IMR-90 (cell line): ENCODE data around the gene ECM2. TPM values are rescaled to one million over a fixed set of nuclear protein-coding genes. Genes with fewer than 3 reads are reported as not detected.

Experiments used
- ATAC-seq: fragments of 200-7000 bp; cut with Tn5 transposase; 2 replicates; pipeline ENCODE4 v1.9.1; 2020; ENCODE audit warnings: low read depth, mild to moderate bottlenecking, moderate library complexity
- BruUV-seq: library from RNA; stranded (reverse); fragments of 400-500 nt; replicated peaks from 2 replicates; lab custom pipeline; 2021; lab: Mats Ljungman, UMichigan
- CTCF ChIA-PET: fragments of 300-600 bp; formaldehyde crosslinking; extraction: SDS; loops from one replicate; lab custom pipeline; 2021; ENCODE audit warnings: antibody characterized with exemption; lab: Yijun Ruan, JAX
- POLR2A ChIA-PET: fragments of 300-600 bp; sonication (Branson Sonifier 250); formaldehyde crosslinking; loops from one replicate; lab custom pipeline; 2022; ENCODE audit warnings: antibody characterized with exemption; ENCODE audit not compliant: unreplicated experiment; lab: Charles Lee
- DNase-seq: peaks from one replicate; pipeline ENCODE4 v3.0.0; 2013
- H2AFZ ChIP-seq: replicated peaks from 2 replicates; pipeline ENCODE3; 2013; ENCODE audit warnings: low read length, mild to moderate bottlenecking; ENCODE audit not compliant: poor library complexity
- H2AK5ac ChIP-seq: 2 replicates; pipeline ENCODE4 v1.6.1; 2013; ENCODE audit warnings: low read depth, low read length, inconsistent platforms
- H2AK9ac ChIP-seq: replicated peaks from 2 replicates; pipeline ENCODE3; 2013; ENCODE audit warnings: mild to moderate bottlenecking, low read depth, low read length, moderate library complexity; ENCODE audit not compliant: poor library complexity
- H2BK120ac ChIP-seq: 2 replicates; pipeline ENCODE4 v1.6.1; 2013; ENCODE audit warnings: low read depth, low read length, inconsistent platforms
- H2BK15ac ChIP-seq: 3 replicates; pipeline ENCODE4 v1.6.1; 2013; ENCODE audit warnings: low read depth, low read length, inconsistent platforms
- H2BK20ac ChIP-seq: 2 replicates; pipeline ENCODE4 v1.6.1; 2013; ENCODE audit warnings: low read depth, mild to moderate bottlenecking, inconsistent platforms, low read length, moderate library complexity
- H2BK5ac ChIP-seq: 2 replicates; pipeline ENCODE4 v1.6.1; 2013; ENCODE audit warnings: mild to moderate bottlenecking, low read depth, low read length, inconsistent platforms; ENCODE audit not compliant: poor library complexity, severe bottlenecking
- H3K14ac ChIP-seq: replicated peaks from 2 replicates; pipeline ENCODE4 v1.6.1; 2013; ENCODE audit warnings: low read depth, low read length, inconsistent platforms
- H3K18ac ChIP-seq: 2 replicates; pipeline ENCODE4 v1.6.1; 2013; ENCODE audit warnings: low read depth, low read length, control low read depth
- H3K23ac ChIP-seq: 2 replicates; pipeline ENCODE4 v1.6.1; 2013; ENCODE audit warnings: low read depth, low read length, inconsistent platforms
- H3K27ac ChIP-seq: 2 replicates; pipeline ENCODE4 v1.5.1; 2013; ENCODE audit warnings: mild to moderate bottlenecking, control low read depth, low read length; ENCODE audit not compliant: insufficient read depth
- H3K27me3 ChIP-seq: 2 replicates; pipeline ENCODE4 v1.6.1; 2013; ENCODE audit warnings: low read length; ENCODE audit not compliant: control insufficient read depth, insufficient read depth
- H3K36me3 ChIP-seq: 2 replicates; pipeline ENCODE4 v1.6.1; 2013; ENCODE audit warnings: low read length, mixed read lengths; ENCODE audit not compliant: control insufficient read depth, insufficient read depth
- H3K4ac ChIP-seq: 2 replicates; pipeline ENCODE4 v1.6.1; 2013; ENCODE audit warnings: low read depth, low read length, inconsistent platforms
- H3K4me1 ChIP-seq: 2 replicates; pipeline ENCODE4 v1.6.1; 2013; ENCODE audit warnings: low read length, mixed read lengths; ENCODE audit not compliant: control insufficient read depth, insufficient read depth
- H3K4me2 ChIP-seq: 2 replicates; pipeline ENCODE4 v1.6.1; 2013; ENCODE audit warnings: low read depth, mild to moderate bottlenecking, control low read depth, low read length, moderate library complexity
- H3K4me3 ChIP-seq: 2 replicates; pipeline ENCODE4 v1.5.1; 2013; ENCODE audit warnings: low read depth, mild to moderate bottlenecking, control low read depth, low read length, moderate library complexity; ENCODE audit not compliant: insufficient read depth
- H3K56ac ChIP-seq: 2 replicates; pipeline ENCODE4 v1.6.1; 2013; ENCODE audit warnings: low read length, inconsistent platforms; ENCODE audit not compliant: insufficient read depth; ENCODE audit errors: extremely low read depth
- H3K79me1 ChIP-seq, 2 experiments: 2 replicates each; pipeline ENCODE4 v1.6.1; 2013; ENCODE audit warnings: low read length in 2 of 2, inconsistent platforms in 1 of 2, low read depth in 1 of 2
- H3K9ac ChIP-seq: 2 replicates; pipeline ENCODE4 v1.6.1; 2013; ENCODE audit warnings: low read depth, low read length, control low read depth
- H3K9me1 ChIP-seq: 2 replicates; pipeline ENCODE4 v1.6.1; 2013; ENCODE audit warnings: low read length, inconsistent platforms; ENCODE audit not compliant: insufficient read depth
- H3K9me3 ChIP-seq: 2 replicates; pipeline ENCODE4 v1.6.1; 2013; ENCODE audit warnings: low read length; ENCODE audit not compliant: control insufficient read depth, insufficient read depth
- H4K20me1 ChIP-seq: 2 replicates; pipeline ENCODE4 v1.6.1; 2013; ENCODE audit warnings: low read length, inconsistent platforms; ENCODE audit not compliant: insufficient read depth
- H4K5ac ChIP-seq: 2 replicates; pipeline ENCODE4 v1.6.1; 2013; ENCODE audit warnings: mild to moderate bottlenecking, low read depth, low read length, control low read depth
- H4K8ac ChIP-seq, 2 experiments: 2 replicates each; pipeline ENCODE4 v1.6.1; 2013; ENCODE audit warnings: low read depth in 2 of 2, low read length in 2 of 2, control low read depth in 1 of 2, inconsistent platforms in 1 of 2
- H4K91ac ChIP-seq: 2 replicates; pipeline ENCODE4 v1.6.1; 2013; ENCODE audit warnings: low read depth, low read length, inconsistent platforms; ENCODE audit not compliant: insufficient read depth
- ELK1 ChIP-seq: fragments of 150-350 bp; IDR thresholded peaks from 2 replicates; pipeline ENCODE4 v1.6.1; 2016; ENCODE audit warnings: low read depth, mild to moderate bottlenecking, low read length, moderate library complexity, borderline replicate concordance
- FOS ChIP-seq: fragments of 150-350 bp; IDR thresholded peaks from 2 replicates; pipeline ENCODE4 v1.6.1; 2016; ENCODE audit warnings: low read depth, low read length
- MXI1 ChIP-seq: IDR thresholded peaks from 2 replicates; pipeline ENCODE4 v1.6.1; 2012; ENCODE audit warnings: low read depth, mild to moderate bottlenecking, low read length, moderate library complexity, borderline replicate concordance
- SMC3 ChIP-seq: fragments of 150-350 bp; IDR thresholded peaks from 2 replicates; pipeline ENCODE4 v1.6.1; 2016; ENCODE audit warnings: low read depth, mild to moderate bottlenecking, antibody characterized with exemption, low read length, moderate library complexity
- dilution Hi-C: fragments of 300-500 bp; cut with HindIII; formaldehyde crosslinking; loops from one replicate; pipeline ENCODE4 v1.14.3; 2018; ENCODE audit warnings: low sequenced_read_pairs; ENCODE audit not compliant: unreplicated experiment
- in situ Hi-C: fragments of 300-500 bp; cut with MboI; formaldehyde crosslinking; loops from 3 replicates; pipeline ENCODE4 v1.14.3; 2019; ENCODE audit warnings: low sequenced_read_pairs, inconsistent platforms, mixed read lengths
- intact Hi-C: fragments of 100-400 bp; cut with micrococcal nuclease; formaldehyde crosslinking; loops from 2 replicates; pipeline ENCODE4 v1.10.0; 2022
- polyA plus RNA-seq, 3 experiments: library from polyadenylated mRNA; depleted of rRNA; stranded (reverse); fragments of >200 nt; gene quantifications; 2 replicates each; pipeline ENCODE4 v1.2.3, GENCODE V29; 2012; ENCODE audit warnings: low replicate concordance in 1 of 3
- total RNA-seq: library from RNA; depleted of rRNA; stranded (reverse); fragments of >200 nt; gene quantifications from 2 replicates; pipeline ENCODE4 v1.2.3, GENCODE V29; 2012

ECM2 gene
- total and polyA plus RNA-seq, 2 of the 4 experiments (the other 2 are of a cell fraction) = 0.26 to 0.36 TPM

GRCh38 chr9:92510747-92511146, 25.0 kb downstream of the ECM2 start:
- H2BK20ac ChIP-seq = no peak overlapping the region
- H3K56ac ChIP-seq = no peak overlapping the region
- H3K9me3 ChIP-seq = no peaks in the 10 kb centered on the region
- DNase-seq (no peak), ATAC-seq (no peak)
- no peak overlapping the region for H2AK9ac ChIP-seq
- dilution Hi-C loops (no loop called here), in situ Hi-C loops (no loop called here), intact Hi-C loops (loop anchor here (10.0 kb wide), 1 partner anchor 1524 kb away; no protein-coding TSS in a partner anchor)
- H3K9me1 ChIP-seq = peaks cover 13% of the 10 kb centered on the region
- no peak overlapping the region for H4K8ac ChIP-seq
- no peak overlapping the region for H4K5ac ChIP-seq
- no peak overlapping the region for H3K27ac ChIP-seq
- TF ChIP-seq FOS = no peak
- no peak for TF ChIP-seq SMC3
- TF ChIP-seq MXI1 = no peak
- TF ChIP-seq ELK1 = no peak
- no peak overlapping the region for H2AK5ac ChIP-seq
- H2BK120ac ChIP-seq = no peak overlapping the region
- CTCF ChIA-PET = no interaction called here
- BruUV-seq = no TSS peak
- H3K4me2 ChIP-seq = no peak overlapping the region
- no peak overlapping the region for H3K9ac ChIP-seq
- H4K91ac ChIP-seq = no peak overlapping the region
- no peaks in the 10 kb centered on the region for H4K20me1 ChIP-seq
- H2AFZ ChIP-seq = no peak overlapping the region
- no peaks in the 10 kb centered on the region for H3K36me3 ChIP-seq
- no peak overlapping the region for H3K23ac ChIP-seq
- H2BK5ac ChIP-seq = no peak overlapping the region
- H2BK15ac ChIP-seq = no peak overlapping the region
- H3K4me1 ChIP-seq = peaks cover 25% of the 10 kb centered on the region
- H3K18ac ChIP-seq = no peak overlapping the region
- H3K4me3 ChIP-seq = no peak overlapping the region
- H3K14ac ChIP-seq = no peak overlapping the region
- peaks cover 0 to 8% of the 10 kb centered on the region in 2 experiments; a peak in 1 of 4 replicates for H3K79me1 ChIP-seq
- no peak overlapping the region for H3K4ac ChIP-seq
- POLR2A ChIA-PET = no interaction called here
- no peaks in the 10 kb centered on the region for H3K27me3 ChIP-seq
